ENCODE measurements around the gene SMAD5.

DNA sequence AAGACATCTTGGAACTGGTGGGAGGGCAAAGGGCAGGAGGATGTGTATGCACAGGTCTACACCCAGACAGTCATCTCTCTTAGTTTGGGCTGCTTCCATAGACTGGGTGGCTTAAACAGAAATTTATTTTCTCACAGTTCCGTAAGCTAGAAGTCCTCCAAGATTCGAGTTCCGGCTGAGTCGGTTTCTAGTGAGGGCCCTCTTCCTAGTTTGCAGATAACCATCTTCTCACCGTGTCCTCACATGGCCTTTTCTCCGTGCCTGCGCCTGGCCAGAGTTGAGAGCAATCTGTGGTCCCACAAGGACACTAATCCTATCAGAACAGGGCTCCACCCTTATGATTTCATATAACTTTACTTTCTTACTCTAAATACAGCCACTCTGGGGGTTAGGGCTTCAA, 56.2 kb downstream of the SMAD5 start:
- no peak for TF ChIP-seq POLR2A (IDR thresholded peaks at IDR 0.05; ENCODE audit: low read depth, low read length)
- no peak for TF ChIP-seq POLR2AphosphoS5 (IDR thresholded peaks at IDR 0.05; ENCODE audit: low read depth, low read length)
